H1 (cell line): ENCODE data around the gene KRT14. TPM values are rescaled to one million over a fixed set of nuclear protein-coding genes. Genes with fewer than 3 reads are reported as not detected.

ENCODE experiments used
- BCL11A ChIP-seq, 2 experiments: IDR thresholded peaks; one replicate each; pipeline ENCODE4 v1.6.1; 2011; ENCODE audit warnings: low read depth in 2 of 2, low read length in 2 of 2, mild to moderate bottlenecking in 2 of 2
- MAFK ChIP-seq: IDR thresholded peaks from 2 replicates; pipeline ENCODE4 v1.6.1; 2012; ENCODE audit warnings: low read depth, mild to moderate bottlenecking, improper control_type of control experiment, low read length
- SRF ChIP-seq: IDR thresholded peaks from 2 replicates; pipeline ENCODE4 v1.6.1; 2011; ENCODE audit warnings: mild to moderate bottlenecking, low read depth, low read length, moderate library complexity
- YY1 ChIP-seq: IDR thresholded peaks from 2 replicates; pipeline ENCODE4 v1.6.1; 2011; ENCODE audit warnings: low read depth, mild to moderate bottlenecking, low read length
- polyA plus RNA-seq, 7 experiments: library from polyadenylated mRNA; depleted of rRNA in 3 of 7; stranded (reverse) in 5 of 7; unstranded in 2 of 7; fragments of >200 nt in 5 of 7; fragments of 200-250 nt in 2 of 7; gene quantifications; 1 replicate in 5 of 7; 2 replicates in 1 of 7; 4 replicates in 1 of 7; pipeline versions ENCODE4 v1.2.1 to v1.2.3, GENCODE V29; 2011 to 2013; ENCODE audit warnings: missing spikeins in 2 of 7, mixed read lengths in 2 of 7
- total RNA-seq: library from RNA; stranded (reverse); fragmentation: NEBNext Ultra II Directional; extraction: Animal tissue kit (Norgen Biotek cat#: 25700); gene quantifications from 2 replicates; pipeline ENCODE4 v1.2.1, GENCODE V29; 2021
- TF ChIP-seq, protein P1 (sequence below): IDR thresholded peaks from 2 replicates; pipeline ENCODE4 v1.6.1; 2011; ENCODE audit warnings: low read depth, mild to moderate bottlenecking, low read length; ENCODE audit not compliant: insufficient read depth

The KRT14 gene
- total and polyA plus RNA-seq, 2 of the 8 experiments (the other 6 are each of a cell fraction or from before 2014, with no cell fraction given), result 0.35 TPM; not detected in 1

DNA sequence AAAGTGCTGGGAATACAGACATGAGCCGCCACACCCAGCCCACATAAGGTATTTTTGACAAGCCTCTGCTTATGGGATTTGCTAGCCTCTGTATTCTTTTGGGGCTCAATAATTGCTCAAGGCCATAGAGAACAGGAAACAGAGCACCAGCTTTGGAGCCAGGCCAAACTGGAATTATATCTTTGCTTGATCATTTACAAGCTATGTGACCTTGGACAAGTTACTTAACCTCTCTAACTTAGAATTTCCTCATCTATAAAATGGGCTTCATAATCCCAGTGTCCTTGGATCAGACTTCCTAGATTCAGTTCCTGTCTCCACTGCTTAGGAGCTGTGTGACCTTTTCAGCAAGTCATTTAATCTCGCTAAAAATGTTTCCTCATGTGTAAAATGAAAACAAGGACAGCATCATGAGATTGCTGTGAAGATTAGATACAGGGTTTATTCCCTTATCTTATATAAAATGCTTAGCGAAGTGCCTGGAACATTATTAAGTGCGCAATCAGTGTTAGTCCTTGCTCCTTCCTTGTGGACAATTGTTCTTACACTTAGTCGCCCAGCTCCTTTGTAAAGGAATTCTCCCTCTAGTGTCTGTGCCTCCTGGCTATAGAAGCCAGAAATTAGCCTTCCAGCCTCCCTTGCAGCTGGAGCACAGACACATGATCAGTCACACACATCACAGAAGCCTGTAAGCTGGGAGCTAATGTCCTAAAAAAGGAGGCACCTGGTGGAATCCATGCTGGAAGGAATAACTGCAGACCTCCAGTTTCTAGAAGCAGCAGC, 31.4 kb downstream of the KRT14 start (continued):
- TF ChIP-seq, protein P1, sequence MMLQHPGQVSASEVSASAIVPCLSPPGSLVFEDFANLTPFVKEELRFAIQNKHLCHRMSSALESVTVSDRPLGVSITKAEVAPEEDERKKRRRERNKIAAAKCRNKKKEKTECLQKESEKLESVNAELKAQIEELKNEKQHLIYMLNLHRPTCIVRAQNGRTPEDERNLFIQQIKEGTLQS, result no peak
- no peak for TF ChIP-seq SRF
- no peak for TF ChIP-seq YY1
- TF ChIP-seq BCL11A (IDR thresholded peaks at IDR 0.05; ENCODE audit: low read depth in 2 of 2, low read length in 2 of 2), result no peak
- no peak for TF ChIP-seq MAFK
